ENCODE results near the gene SOBP.
"Not testable (repeated sequence)": the region's sequence is repeated elsewhere in the genome, so short reads cannot be mapped to it uniquely, and the experiment has no call there.

The SOBP gene

DNA sequence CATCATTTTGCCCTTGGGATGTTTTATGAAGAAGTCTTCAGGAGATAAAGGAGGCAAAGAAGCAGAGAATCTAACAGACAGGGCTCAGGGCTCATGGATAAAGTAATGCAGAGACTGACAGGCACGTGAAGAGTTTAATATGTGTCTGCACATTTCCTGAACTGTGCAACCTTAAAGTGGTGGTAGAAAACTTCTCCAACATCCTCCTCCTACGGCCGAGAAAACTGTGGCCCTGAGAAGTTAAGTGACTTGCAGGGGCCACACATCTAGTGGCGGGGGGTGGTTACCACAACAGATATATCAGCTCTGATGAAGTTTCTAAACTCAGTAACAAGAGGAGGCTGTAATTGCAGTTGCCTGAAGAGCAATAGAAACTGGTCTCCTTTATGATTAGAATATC is 61.0 kb downstream of the SOBP start:
- no peak for DNase-seq (ENCODE audit: low spot score)

DNA sequence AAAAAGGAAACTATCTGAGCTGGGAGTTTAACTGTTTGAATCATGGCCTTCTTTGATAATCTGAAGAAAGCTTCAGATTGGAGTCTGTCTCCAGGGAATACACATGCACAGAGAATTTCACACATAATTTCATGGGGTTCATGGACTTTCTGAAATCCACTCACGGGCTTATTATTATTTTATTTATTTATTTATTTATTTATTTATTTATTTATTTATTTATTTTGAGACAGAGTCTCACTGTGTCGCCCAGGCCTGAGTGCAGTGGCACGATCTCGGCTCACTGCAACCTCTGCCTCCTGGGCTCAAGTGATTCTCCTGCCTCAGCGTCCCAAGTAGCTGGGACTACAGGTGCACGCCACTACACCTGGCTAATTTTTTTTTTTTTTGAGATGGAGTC is 63.2 kb downstream of the SOBP start:
- not testable (repeated sequence) for DNase-seq (ENCODE audit: low spot score)

DNA sequence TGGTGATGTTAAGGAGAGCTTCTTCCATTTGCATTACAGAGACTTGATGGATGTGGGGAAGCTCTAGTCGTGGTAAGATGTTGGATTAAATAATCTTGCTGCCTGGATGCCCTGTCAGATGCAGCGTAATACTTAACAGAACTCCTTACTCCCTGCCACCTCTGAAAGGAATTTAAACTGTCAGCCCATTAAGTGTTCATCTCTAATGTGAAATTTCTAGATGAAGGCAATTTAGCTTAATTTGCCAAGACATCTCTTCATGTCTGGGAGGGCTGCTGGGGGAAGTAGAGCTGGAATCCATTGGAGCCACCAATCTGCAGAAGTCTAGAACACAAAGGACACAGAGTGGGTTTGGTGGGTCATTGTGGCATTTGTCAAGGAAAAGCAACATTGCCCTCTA is 64.4 kb downstream of the SOBP start:
- DNase-seq (ENCODE audit: low spot score), result no peak

DNA sequence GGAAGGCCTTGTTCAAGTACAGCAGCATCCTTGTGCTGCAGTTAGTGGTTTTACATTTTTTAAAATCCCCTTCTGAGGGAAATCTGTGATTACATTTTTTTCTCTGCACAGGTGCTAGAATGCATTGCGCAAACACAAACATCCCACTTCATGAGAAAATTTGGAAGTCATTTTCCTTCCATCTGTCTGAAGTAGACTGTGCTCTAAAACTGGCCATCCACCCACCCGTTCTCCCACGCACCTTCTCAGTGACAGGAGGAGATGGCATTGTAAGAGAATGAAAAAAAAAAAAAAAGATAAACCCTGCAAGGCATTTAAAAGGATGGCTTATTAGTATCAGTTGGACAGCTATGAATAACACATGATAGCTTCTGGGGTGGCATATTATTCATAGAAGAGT is 65.0 kb downstream of the SOBP start:
- DNase-seq (ENCODE audit: low spot score), result no peak

DNA sequence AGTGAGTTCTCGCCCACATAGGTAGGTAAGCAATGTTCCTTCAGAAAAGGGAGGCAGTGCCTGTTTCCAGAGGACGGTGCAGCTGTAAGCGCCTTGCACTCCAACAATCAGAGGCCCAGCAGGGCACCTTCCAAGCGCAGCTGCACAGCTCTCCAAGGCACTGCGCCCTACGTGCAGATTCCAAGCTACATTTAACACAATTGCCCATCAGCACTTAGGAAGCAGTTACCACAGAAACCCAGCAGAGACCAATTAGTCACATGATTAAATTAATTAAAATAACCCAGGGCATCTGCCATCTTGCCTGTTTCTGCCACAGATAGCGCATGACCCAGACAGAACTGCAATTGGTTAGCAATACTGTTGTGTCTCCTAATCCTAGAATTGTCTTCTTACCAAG is 65.5 kb downstream of the SOBP start:
- DNase-seq (ENCODE audit: low spot score), result no peak

DNA sequence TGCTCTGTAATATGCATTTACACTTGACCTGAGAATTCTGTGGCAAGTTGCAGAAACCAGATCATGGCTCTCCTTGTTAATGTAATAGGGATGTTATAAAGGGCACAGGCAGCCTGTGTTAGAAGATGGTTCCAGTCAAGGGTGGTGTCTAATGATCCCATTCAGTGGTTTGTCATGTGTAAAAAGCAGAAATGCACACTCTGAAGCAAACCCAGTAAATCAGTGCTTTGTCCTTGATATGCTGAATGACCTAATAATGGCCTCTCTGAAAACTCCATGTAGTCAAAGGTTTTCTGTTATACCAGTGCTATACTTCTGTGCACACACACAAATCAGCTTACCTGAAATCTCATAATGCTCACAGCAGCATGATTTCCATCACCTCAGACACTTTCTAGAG is 66.2 kb downstream of the SOBP start:
- DNase-seq (ENCODE audit: low spot score), result no peak

DNA sequence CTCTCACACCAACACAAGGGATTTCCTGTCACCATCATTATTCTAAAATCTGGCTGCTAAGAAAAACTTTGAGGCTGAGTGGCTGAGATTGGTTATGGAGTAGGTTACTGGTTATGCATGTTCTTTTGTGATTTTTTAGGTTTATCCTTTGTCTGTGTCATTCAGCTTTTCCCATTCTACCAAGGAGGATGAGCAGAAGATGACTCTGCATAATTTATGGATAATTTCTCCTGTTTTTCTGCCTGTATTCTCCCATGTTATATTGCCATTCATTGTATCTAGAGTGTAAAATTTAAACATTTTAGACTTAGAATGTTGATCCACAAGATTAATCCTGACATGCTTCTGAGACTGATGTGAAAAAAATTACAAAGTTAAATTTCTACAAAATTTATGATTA is 67.8 kb downstream of the SOBP start:
- no peak for DNase-seq (ENCODE audit: low spot score)

DNA sequence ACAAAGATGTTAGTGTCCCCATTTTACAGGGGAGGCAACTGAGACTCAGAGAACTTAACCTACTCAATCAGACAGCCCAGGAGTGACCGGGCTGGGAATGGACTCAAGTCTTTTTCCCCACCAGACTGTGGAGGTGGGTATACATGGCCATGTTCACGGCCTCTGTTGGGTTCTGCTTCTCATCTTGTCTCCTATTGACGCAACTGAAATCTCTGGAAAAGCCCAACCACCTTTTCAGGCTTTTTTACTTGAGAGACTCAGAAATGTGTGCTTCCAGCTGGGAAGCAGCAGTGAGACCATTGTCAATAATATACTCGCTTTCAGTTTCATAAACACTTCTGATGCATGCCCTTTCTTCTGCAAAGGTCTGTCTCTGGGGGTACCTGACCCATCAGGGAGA is 70.7 kb downstream of the SOBP start:
- no peak for DNase-seq (ENCODE audit: low spot score)

DNA sequence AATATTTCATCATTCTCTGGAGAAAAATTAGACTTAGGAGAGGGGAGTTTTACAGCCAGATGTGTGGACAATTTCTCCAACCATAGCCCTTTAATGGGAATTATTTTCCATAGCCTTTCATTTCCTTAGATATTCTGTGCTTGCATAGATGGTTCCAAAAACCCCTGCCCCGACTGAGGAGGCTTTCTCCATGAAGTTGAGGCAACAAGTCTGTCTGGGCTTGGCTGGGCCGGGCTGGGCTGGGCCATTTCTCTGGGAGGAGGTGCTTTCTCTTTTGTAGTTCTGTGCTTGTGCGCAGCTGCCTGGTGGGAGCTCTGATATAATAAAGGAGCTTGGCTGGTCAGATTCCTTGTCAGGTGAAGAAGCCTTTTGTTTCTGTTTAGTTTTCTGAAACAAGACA is 71.4 kb downstream of the SOBP start:
- no peak for DNase-seq (ENCODE audit: low spot score)

DNA sequence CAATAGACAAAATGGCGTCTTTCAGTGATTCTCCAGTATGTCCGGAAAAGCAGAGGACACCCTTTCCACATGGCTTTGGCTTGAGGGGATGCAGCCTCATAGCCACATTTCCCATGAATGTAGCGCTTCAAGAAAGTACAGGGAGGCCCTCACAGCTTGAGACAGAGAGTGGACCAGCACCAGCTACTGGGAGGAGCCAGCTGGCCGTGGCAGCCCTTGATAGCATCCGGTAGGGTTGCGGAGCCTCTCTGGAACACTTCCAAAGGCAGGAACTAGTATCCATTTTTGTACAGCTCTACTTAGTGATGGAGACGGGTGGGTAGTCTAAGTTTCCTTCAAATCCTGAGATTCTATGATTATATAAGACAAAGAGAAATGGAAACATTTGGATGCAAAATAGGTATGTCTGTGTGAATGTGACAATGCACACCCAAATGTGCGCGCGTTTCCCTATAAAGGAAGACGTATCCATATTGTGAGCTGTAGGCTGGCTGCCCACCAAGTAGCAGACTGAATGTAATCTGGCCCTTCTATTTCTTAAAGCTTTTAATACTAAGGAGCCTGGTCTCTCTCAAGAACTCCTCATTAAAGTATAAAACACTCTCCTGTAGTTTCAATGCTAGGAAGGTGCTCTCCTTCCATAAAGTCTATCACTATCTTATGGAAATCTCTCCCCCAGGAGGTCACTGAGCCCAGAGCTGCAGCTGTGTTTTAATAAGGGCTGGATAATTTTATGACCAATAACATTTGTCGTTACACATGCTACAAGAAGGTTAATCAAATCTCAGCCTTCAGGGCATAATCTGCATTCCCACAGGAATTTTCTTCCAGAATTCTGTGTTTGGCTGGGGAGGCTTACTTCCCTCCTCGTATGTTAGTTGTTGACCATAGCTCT is 74.0 kb downstream of the SOBP start:
- DNase-seq (ENCODE audit: low spot score), result no peak

DNA sequence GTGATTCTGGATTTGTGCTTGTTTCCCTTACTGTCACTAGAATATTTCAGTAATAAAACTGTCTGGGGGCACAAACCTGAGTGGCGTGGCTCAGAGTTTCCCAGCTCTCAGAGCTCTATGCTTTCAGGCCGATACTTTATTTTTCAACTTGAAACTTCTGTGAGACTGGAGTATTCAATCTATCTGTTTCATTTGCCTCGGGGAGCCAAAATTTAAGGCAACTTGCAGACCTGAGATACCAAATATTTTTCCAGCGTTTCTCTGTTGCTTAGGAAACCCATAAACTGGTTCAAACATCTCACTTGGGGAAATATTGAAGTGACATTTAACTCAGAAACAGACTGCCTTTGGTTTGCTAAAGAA is 74.7 kb downstream of the SOBP start:
- no peak for DNase-seq (ENCODE audit: low spot score)

DNA sequence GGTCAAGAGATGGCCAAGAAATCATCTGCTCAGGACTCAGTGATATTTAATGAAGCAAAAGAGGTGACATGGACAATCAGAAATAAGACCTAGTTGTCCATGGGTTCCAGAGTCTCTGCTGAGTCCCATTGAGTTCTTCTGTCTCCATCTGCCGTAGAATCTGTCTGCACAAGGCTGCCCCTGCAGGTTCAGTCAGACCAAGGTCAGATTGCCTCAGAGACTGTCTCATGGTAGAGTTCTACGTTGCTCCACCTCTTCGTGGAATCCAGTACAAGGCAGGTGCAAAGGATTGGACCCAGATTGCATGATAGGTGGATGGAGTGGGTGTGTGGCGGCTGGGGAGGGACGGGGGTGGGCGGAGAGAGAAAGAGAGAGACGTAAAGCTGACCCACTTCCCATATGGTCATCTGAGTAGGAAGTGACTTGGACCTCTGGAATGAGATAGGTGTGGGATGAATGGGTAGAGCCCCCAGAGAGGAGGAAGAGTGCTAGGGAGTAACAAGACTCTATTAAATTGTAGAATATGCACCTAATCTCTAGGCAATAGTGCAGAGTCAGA is 75.3 kb downstream of the SOBP start:
- DNase-seq (ENCODE audit: low spot score), result peak; percentile 21

DNA sequence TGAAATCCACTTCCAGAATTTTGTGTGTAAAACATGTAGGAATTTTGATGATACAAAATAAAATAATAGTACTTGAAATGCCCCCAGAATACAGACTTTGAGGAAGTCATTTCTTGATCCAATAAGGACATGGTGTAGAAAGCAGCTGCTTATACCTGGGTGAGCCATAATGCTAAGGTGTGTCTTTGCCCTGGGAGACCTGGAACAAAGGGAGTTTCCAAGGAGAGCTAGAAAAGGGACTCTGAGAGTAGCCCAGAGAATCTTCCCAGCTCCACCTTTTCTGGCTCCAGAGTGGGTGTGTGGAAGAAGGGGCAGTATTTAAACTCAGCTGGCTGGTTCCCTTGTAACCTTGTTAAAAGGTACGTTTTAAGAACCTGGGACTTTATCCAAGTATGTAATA is 77.7 kb downstream of the SOBP start:
- DNase-seq (ENCODE audit: low spot score), result no peak

DNA sequence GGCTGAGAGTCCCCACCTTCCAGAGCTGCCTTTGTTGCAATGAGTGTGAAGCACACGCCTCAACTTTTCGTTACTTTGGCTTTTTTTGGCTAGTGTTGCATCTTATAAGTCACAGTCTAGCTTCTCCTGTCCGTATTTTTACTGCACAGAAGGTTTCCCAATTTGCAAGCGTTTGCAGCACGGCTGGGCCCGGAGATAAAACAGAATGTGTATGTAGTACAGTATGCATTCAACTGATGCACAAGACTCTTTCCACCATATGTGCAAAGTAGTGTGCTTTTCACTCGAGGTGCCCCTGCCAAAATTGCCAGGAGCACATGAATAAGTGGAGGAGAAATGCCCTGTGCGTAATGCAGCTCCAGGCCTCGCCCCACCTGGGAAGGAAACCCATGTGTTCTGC is 79.6 kb downstream of the SOBP start:
- no peak for DNase-seq (ENCODE audit: low spot score)

DNA sequence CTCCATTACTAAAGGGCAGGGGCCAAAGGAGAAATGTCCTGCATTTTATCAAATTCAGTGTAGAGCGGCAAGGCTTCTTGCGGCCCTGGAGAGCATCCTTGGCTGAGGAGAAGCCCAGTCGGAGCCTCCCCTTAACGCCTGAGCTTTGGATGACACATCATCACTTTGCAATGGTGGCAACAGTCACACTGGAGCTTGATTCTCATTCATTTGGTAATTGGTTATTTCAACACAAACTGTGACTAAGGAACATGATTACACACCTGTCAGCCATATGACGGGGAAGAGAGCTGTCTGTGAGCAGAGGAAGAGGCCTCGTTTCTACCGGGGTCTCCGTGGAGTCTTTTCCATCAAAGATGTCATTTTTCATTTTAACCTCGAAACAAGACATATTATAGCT is 81.4 kb downstream of the SOBP start:
- no peak for DNase-seq (ENCODE audit: low spot score)

DNA sequence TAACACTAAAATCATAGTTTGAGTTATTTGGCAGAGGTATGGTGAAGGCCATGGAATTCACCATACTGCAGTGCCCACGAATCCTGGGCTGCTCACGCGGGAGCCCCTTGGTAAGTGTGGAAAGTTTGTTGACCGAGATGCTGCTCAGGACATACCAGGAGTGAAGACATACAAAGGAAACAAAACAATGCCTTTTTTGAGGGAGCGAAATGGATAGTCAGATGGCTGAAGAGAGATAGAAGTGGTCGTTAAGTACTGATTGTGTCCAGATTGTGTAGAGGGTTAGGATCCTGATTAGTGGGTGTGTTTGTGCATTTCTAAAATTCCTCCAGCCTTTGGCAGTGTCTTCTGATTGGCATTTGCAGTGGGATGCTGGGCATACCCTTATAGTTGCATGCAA is 83.0 kb downstream of the SOBP start:
- DNase-seq (ENCODE audit: low spot score), result no peak

DNA sequence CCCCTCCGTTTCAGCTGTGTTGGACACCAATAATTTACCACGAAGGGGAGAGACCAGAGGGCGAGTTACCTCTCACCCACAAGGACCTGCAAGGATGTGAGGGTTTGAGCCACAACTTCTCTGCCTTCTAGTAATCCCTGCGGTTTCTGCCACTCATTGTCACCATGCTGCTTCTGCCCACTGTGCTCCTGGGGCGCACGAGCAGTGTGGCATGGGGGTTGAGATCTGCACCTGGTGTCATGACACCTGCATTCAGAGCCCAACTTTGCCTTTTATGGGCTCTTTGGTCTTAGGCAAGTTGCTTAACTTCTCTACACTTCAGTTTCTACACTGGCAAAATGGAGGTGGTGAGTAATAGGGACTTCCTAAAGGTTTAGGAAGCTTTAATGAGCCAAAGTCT is 84.9 kb downstream of the SOBP start:
- DNase-seq (ENCODE audit: low spot score), result no peak

DNA sequence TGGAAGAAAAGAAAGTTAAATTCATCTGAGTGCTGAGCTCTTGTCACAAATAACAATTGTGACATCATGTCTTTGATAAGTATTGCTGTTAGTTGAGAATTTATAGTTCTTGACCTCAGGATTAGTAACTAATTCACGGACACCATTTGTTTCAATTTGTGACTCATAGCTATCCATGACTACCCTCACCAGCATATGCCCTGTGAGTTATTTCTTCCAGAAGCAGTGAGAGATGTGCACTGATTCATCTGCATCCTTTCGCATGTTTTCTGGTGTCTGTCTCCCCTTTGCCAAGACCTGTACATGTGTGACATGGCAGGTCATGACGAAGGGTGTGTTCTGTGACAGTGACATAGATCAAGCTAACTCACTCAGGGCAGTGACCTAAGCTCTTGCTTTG is 86.9 kb downstream of the SOBP start:
- no peak for DNase-seq (ENCODE audit: low spot score)

DNA sequence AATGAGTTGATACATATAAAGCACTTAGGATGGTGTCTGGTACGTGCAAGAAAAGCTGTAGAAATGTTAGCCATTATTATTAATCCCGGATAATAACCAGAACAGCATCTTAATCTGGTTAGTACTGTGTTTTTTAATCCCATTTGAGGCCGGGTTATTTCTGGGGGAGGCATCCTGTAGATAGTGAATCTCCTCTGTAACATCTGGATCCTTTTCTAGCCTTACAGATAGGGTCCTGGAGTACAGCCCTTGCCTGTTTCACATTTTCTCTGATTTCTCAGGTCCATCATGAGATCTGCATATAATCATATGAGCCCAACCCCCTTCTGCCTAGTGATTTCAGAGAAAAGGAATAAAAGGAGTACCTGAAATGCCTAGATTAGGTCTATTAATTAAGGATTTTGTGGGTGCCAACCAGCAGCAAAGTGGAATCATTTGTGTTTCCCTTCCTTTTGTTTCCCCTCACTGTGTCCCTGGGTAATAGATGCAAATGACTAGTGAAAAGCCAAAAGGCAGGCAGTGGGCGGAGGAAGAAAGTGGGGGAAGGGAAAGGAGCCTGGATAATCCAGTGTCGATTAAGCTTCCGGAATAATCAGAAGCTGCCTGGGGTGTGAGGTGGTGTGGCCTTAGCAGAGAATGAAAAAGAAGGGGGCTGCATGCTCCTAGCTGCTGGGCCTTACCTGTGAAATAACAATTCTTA is 88.9 kb downstream of the SOBP start:
- no peak for DNase-seq (ENCODE audit: low spot score)

DNA sequence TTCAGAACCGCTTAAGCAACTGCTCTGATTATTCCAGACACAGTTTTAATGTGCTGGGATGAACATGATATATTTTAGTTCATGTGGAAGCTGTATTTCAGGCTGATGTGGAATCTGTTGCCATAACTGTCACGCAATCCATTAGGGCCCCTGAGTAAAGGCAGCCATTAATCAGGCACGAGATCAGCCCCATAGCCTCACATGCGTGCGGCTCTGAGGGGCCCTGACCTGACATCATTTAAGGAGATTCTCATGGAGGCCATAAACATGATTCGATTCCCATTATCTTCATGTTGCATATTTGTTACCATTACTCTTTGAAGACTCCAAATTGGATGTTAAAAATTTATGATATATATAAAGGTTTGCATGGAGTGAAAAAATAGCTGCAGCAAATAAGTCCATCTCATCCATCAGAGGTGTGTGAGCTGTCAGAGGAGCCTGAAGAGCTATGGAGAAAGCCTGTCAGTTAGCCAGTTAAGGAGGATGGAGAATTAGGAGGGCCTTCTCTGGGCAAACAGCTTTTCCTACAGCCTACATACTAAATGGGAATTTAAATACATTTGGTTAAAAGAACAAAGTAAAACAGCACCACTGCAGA is 89.6 kb downstream of the SOBP start:
- no peak for DNase-seq (ENCODE audit: low spot score)

DNA sequence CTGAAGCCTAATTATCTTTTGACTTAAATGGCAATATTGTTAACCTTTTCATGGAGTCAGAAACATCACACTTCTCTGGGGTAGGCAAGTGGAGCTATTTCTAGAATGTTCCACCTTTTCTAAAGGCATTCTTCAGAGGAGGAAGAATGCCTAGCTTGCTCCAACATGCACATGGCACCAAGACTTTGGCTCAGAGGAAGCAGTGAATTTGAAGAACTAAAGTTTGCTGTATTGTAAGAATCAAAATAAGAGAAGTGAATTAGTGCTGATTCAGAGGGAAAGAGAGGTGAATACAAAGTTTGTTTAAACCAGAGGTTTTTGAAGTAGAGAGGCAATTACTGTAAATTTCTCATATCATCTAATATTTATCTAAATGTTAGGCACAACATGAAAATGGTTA is 92.2 kb downstream of the SOBP start:
- no peak for DNase-seq (ENCODE audit: low spot score)

DNA sequence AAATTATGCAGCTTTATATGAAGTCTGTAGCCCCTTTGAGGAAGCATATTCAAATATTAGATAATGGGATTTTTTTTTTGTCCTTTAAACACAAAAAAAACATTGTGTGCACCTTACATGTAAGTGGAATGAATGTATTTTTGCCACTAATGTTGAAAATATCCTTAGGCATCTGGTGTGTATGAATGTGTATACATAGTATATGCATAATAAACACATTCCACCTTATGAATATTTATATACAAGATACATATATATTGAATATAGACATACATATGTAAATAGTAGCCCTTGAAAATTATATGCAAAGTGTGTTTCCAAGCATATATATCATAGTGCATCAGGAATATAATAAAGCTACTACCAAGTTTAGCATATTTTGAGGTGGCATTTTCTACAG is 94.8 kb downstream of the SOBP start:
- no peak for DNase-seq (ENCODE audit: low spot score)

DNA sequence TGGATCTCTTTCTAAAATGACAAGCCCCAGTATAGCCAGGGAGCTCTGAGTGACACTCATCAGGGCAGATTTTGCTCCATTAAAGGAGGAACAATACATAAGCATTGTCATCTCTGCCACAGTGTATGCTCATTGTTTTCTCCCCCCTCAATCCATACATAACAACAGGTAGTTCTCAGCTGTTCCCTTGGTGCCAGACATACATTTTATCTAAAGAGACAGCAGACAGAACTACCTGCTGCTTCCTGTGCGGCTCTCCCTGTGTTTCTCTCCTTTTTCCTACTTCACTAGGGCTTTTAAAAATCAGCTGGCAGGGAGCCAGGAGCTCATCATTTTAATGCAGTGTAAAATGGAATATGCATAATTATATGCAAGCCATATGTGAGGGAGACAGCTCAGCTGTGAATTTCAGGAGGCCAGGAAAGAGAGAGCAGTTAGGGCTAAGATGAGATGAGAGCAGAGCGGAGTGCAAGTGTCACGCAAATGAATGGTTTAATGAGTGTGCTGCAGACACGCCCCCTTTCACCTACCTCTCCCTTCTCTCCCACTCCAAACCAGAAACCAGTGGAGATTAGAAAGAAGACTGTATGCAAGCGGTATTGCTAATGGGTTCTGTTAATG is 96.0 kb downstream of the SOBP start:
- no peak for DNase-seq (ENCODE audit: low spot score)
